ENCODE measurements around the gene SPRR5.

- TF ChIP-seq CTCF (IDR thresholded peaks at IDR 0.05) = no peak
- no peak for TF ChIP-seq POLR2A (IDR thresholded peaks at IDR 0.05)
Measured at GRCh38 chr1:152906023-152906565, 40.9 kb upstream of the SPRR5 start.

Measured in esophagus squamous epithelium (tissue), 4 donors.